IMR-90 (cell line): ENCODE measurements around the gene ADGRB3. TPM values are rescaled to one million over a fixed set of nuclear protein-coding genes. Genes with fewer than 3 reads are reported as not detected.

Source experiments
- ATAC-seq: fragments of 200-7000 bp; cut with Tn5 transposase; 2 replicates; pipeline ENCODE4 v1.9.1; 2020; ENCODE audit warnings: low read depth, mild to moderate bottlenecking, moderate library complexity
- BruUV-seq: library from RNA; stranded (reverse); fragments of 400-500 nt; replicated peaks from 2 replicates; lab custom pipeline; 2021; lab: Mats Ljungman, UMichigan
- CTCF ChIA-PET: fragments of 300-600 bp; formaldehyde crosslinking; extraction: SDS; loops from one replicate; lab custom pipeline; 2021; ENCODE audit warnings: antibody characterized with exemption; lab: Yijun Ruan, JAX
- POLR2A ChIA-PET: fragments of 300-600 bp; sonication (Branson Sonifier 250); formaldehyde crosslinking; loops from one replicate; lab custom pipeline; 2022; ENCODE audit warnings: antibody characterized with exemption; ENCODE audit not compliant: unreplicated experiment; lab: Charles Lee
- DNase-seq: peaks from one replicate; pipeline ENCODE4 v3.0.0; 2013
- H2AFZ ChIP-seq: replicated peaks from 2 replicates; pipeline ENCODE3; 2013; ENCODE audit warnings: low read length, mild to moderate bottlenecking; ENCODE audit not compliant: poor library complexity
- H2AK5ac ChIP-seq: 2 replicates; pipeline ENCODE4 v1.6.1; 2013; ENCODE audit warnings: low read depth, low read length, inconsistent platforms
- H2AK9ac ChIP-seq: replicated peaks from 2 replicates; pipeline ENCODE3; 2013; ENCODE audit warnings: mild to moderate bottlenecking, low read depth, low read length, moderate library complexity; ENCODE audit not compliant: poor library complexity
- H2BK120ac ChIP-seq: 2 replicates; pipeline ENCODE4 v1.6.1; 2013; ENCODE audit warnings: low read depth, low read length, inconsistent platforms
- H2BK15ac ChIP-seq: 3 replicates; pipeline ENCODE4 v1.6.1; 2013; ENCODE audit warnings: low read depth, low read length, inconsistent platforms
- H2BK20ac ChIP-seq: 2 replicates; pipeline ENCODE4 v1.6.1; 2013; ENCODE audit warnings: low read depth, mild to moderate bottlenecking, inconsistent platforms, low read length, moderate library complexity
- H2BK5ac ChIP-seq: 2 replicates; pipeline ENCODE4 v1.6.1; 2013; ENCODE audit warnings: mild to moderate bottlenecking, low read depth, low read length, inconsistent platforms; ENCODE audit not compliant: poor library complexity, severe bottlenecking
- H3K14ac ChIP-seq: replicated peaks from 2 replicates; pipeline ENCODE4 v1.6.1; 2013; ENCODE audit warnings: low read depth, low read length, inconsistent platforms
- H3K18ac ChIP-seq: 2 replicates; pipeline ENCODE4 v1.6.1; 2013; ENCODE audit warnings: low read depth, low read length, control low read depth
- H3K23ac ChIP-seq: 2 replicates; pipeline ENCODE4 v1.6.1; 2013; ENCODE audit warnings: low read depth, low read length, inconsistent platforms
- H3K27ac ChIP-seq: 2 replicates; pipeline ENCODE4 v1.5.1; 2013; ENCODE audit warnings: mild to moderate bottlenecking, control low read depth, low read length; ENCODE audit not compliant: insufficient read depth
- H3K27me3 ChIP-seq: 2 replicates; pipeline ENCODE4 v1.6.1; 2013; ENCODE audit warnings: low read length; ENCODE audit not compliant: control insufficient read depth, insufficient read depth
- H3K36me3 ChIP-seq: 2 replicates; pipeline ENCODE4 v1.6.1; 2013; ENCODE audit warnings: low read length, mixed read lengths; ENCODE audit not compliant: control insufficient read depth, insufficient read depth
- H3K4ac ChIP-seq: 2 replicates; pipeline ENCODE4 v1.6.1; 2013; ENCODE audit warnings: low read depth, low read length, inconsistent platforms
- H3K4me1 ChIP-seq: 2 replicates; pipeline ENCODE4 v1.6.1; 2013; ENCODE audit warnings: low read length, mixed read lengths; ENCODE audit not compliant: control insufficient read depth, insufficient read depth
- H3K4me2 ChIP-seq: 2 replicates; pipeline ENCODE4 v1.6.1; 2013; ENCODE audit warnings: low read depth, mild to moderate bottlenecking, control low read depth, low read length, moderate library complexity
- H3K4me3 ChIP-seq: 2 replicates; pipeline ENCODE4 v1.5.1; 2013; ENCODE audit warnings: low read depth, mild to moderate bottlenecking, control low read depth, low read length, moderate library complexity; ENCODE audit not compliant: insufficient read depth
- H3K56ac ChIP-seq: 2 replicates; pipeline ENCODE4 v1.6.1; 2013; ENCODE audit warnings: low read length, inconsistent platforms; ENCODE audit not compliant: insufficient read depth; ENCODE audit errors: extremely low read depth
- H3K79me1 ChIP-seq, 2 experiments: 2 replicates each; pipeline ENCODE4 v1.6.1; 2013; ENCODE audit warnings: low read length in 2 of 2, inconsistent platforms in 1 of 2, low read depth in 1 of 2
- H3K9ac ChIP-seq: 2 replicates; pipeline ENCODE4 v1.6.1; 2013; ENCODE audit warnings: low read depth, low read length, control low read depth
- H3K9me1 ChIP-seq: 2 replicates; pipeline ENCODE4 v1.6.1; 2013; ENCODE audit warnings: low read length, inconsistent platforms; ENCODE audit not compliant: insufficient read depth
- H3K9me3 ChIP-seq: 2 replicates; pipeline ENCODE4 v1.6.1; 2013; ENCODE audit warnings: low read length; ENCODE audit not compliant: control insufficient read depth, insufficient read depth
- H4K20me1 ChIP-seq: 2 replicates; pipeline ENCODE4 v1.6.1; 2013; ENCODE audit warnings: low read length, inconsistent platforms; ENCODE audit not compliant: insufficient read depth
- H4K5ac ChIP-seq: 2 replicates; pipeline ENCODE4 v1.6.1; 2013; ENCODE audit warnings: mild to moderate bottlenecking, low read depth, low read length, control low read depth
- H4K8ac ChIP-seq, 2 experiments: 2 replicates each; pipeline ENCODE4 v1.6.1; 2013; ENCODE audit warnings: low read depth in 2 of 2, low read length in 2 of 2, control low read depth in 1 of 2, inconsistent platforms in 1 of 2
- H4K91ac ChIP-seq: 2 replicates; pipeline ENCODE4 v1.6.1; 2013; ENCODE audit warnings: low read depth, low read length, inconsistent platforms; ENCODE audit not compliant: insufficient read depth
- BHLHE40 ChIP-seq: fragments of 150-350 bp; IDR thresholded peaks from 2 replicates; pipeline ENCODE4 v1.6.1; 2016; ENCODE audit warnings: mild to moderate bottlenecking, low read depth, low read length
- CEBPB ChIP-seq: IDR thresholded peaks from 2 replicates; pipeline ENCODE4 v1.6.1; 2012; ENCODE audit warnings: low read depth, low read length, improper control_type of control experiment
- CHD1 ChIP-seq: IDR thresholded peaks from 2 replicates; pipeline ENCODE4 v1.6.1; 2012; ENCODE audit warnings: low read depth, low read length, improper control_type of control experiment
- CTCF ChIP-seq: conservative IDR thresholded peaks from 2 replicates; pipeline ENCODE4 v1.5.1; 2012; ENCODE audit warnings: mild to moderate bottlenecking, low read depth, low read length, improper control_type of control experiment
- FOS ChIP-seq: fragments of 150-350 bp; IDR thresholded peaks from 2 replicates; pipeline ENCODE4 v1.6.1; 2016; ENCODE audit warnings: low read depth, low read length
- MAFK ChIP-seq: IDR thresholded peaks from 2 replicates; pipeline ENCODE4 v1.6.1; 2012; ENCODE audit warnings: low read depth, low read length, improper control_type of control experiment
- MAZ ChIP-seq: IDR thresholded peaks from 2 replicates; pipeline ENCODE4 v1.6.1; 2012; ENCODE audit warnings: low read depth, mild to moderate bottlenecking, low read length, improper control_type of control experiment, moderate library complexity, borderline replicate concordance
- MXI1 ChIP-seq: IDR thresholded peaks from 2 replicates; pipeline ENCODE4 v1.6.1; 2012; ENCODE audit warnings: low read depth, mild to moderate bottlenecking, low read length, moderate library complexity, borderline replicate concordance
- NFE2L2 ChIP-seq: fragments of 150-350 bp; IDR thresholded peaks from 2 replicates; pipeline ENCODE4 v1.6.1; 2016; ENCODE audit warnings: low read depth, mild to moderate bottlenecking, low read length
- POLR2A ChIP-seq: IDR thresholded peaks from 2 replicates; pipeline ENCODE4 v1.6.1; 2012; ENCODE audit warnings: mild to moderate bottlenecking, low read depth, low read length
- RAD21 ChIP-seq: IDR thresholded peaks from 2 replicates; pipeline ENCODE4 v1.6.1; 2012; ENCODE audit warnings: low read length, improper control_type of control experiment
- RCOR1 ChIP-seq: IDR thresholded peaks from 2 replicates; pipeline ENCODE4 v1.6.1; 2012; ENCODE audit warnings: mild to moderate bottlenecking, low read length, improper control_type of control experiment; ENCODE audit not compliant: insufficient replicate concordance
- RFX5 ChIP-seq: IDR thresholded peaks from 2 replicates; pipeline ENCODE4 v1.8.0; 2012; ENCODE audit warnings: low read depth, mild to moderate bottlenecking, low read length, moderate library complexity
- SMC3 ChIP-seq: fragments of 150-350 bp; IDR thresholded peaks from 2 replicates; pipeline ENCODE4 v1.6.1; 2016; ENCODE audit warnings: low read depth, mild to moderate bottlenecking, antibody characterized with exemption, low read length, moderate library complexity
- USF2 ChIP-seq: fragments of 150-350 bp; IDR thresholded peaks from 2 replicates; pipeline ENCODE4 v1.6.1; 2017; ENCODE audit warnings: mild to moderate bottlenecking, antibody characterized with exemption, low read length, low read depth
- WGBS, 2 experiments: methylation state at CpG; one replicate each; pipeline versions ENCODE4 v1.1.5 to v1.1.7; 2013; ENCODE audit warnings: missing lambda C conversion rate in 2 of 2; ENCODE audit not compliant: insufficient read length in 1 of 2; ENCODE audit errors: extremely low coverage in 2 of 2; 5-methylcytosine and 5-hydroxymethylcytosine counted together
- dilution Hi-C: fragments of 300-500 bp; cut with HindIII; formaldehyde crosslinking; loops from one replicate; pipeline ENCODE4 v1.14.3; 2018; ENCODE audit warnings: low sequenced_read_pairs; ENCODE audit not compliant: unreplicated experiment
- in situ Hi-C: fragments of 300-500 bp; cut with MboI; formaldehyde crosslinking; loops from 3 replicates; pipeline ENCODE4 v1.14.3; 2019; ENCODE audit warnings: low sequenced_read_pairs, inconsistent platforms, mixed read lengths
- intact Hi-C: fragments of 100-400 bp; cut with micrococcal nuclease; formaldehyde crosslinking; loops from 2 replicates; pipeline ENCODE4 v1.10.0; 2022
- polyA plus RNA-seq, 3 experiments: library from polyadenylated mRNA; depleted of rRNA; stranded (reverse); fragments of >200 nt; gene quantifications; 2 replicates each; pipeline ENCODE4 v1.2.3, GENCODE V29; 2012; ENCODE audit warnings: low replicate concordance in 1 of 3
- total RNA-seq: library from RNA; depleted of rRNA; stranded (reverse); fragments of >200 nt; gene quantifications from 2 replicates; pipeline ENCODE4 v1.2.3, GENCODE V29; 2012
- TF ChIP-seq, protein P1 (sequence below): fragments of 150-350 bp; IDR thresholded peaks from 2 replicates; pipeline ENCODE4 v1.6.1; 2016; ENCODE audit warnings: low read depth, mild to moderate bottlenecking, low read length, moderate library complexity, borderline replicate concordance

ADGRB3 gene
- total and polyA plus RNA-seq, 2 of the 4 experiments (the other 2 are of a cell fraction), result not detected

GRCh38 chr6:68730291-68731054 lies 95.4 kb downstream of the ADGRB3 start:
- no peak overlapping the region for H2BK15ac ChIP-seq
- no peak overlapping the region for H2BK120ac ChIP-seq
- in situ Hi-C loops, result no loop called here
- H3K4me1 ChIP-seq, result no peaks in the 10 kb centered on the region
- no peaks in the 10 kb centered on the region for H3K9me1 ChIP-seq
- no peaks in the 10 kb centered on the region for H3K9me3 ChIP-seq
- no peak overlapping the region for H3K27ac ChIP-seq
- H3K4me3 ChIP-seq, result no peak overlapping the region
- H3K4ac ChIP-seq, result no peak overlapping the region
- no peak overlapping the region for H3K4me2 ChIP-seq
- H3K56ac ChIP-seq, result no peak overlapping the region
- TF ChIP-seq CHD1 (no peak), USF2 (no peak), MAZ (no peak), NFE2L2 (no peak), BHLHE40 (no peak), FOS (no peak), SMC3 (no peak), RFX5 (no peak), MXI1 (no peak), MAFK (no peak), CEBPB (no peak), POLR2A (no peak), RAD21 (no peak), CTCF (no peak), RCOR1 (no peak)
- TF ChIP-seq, protein P1, sequence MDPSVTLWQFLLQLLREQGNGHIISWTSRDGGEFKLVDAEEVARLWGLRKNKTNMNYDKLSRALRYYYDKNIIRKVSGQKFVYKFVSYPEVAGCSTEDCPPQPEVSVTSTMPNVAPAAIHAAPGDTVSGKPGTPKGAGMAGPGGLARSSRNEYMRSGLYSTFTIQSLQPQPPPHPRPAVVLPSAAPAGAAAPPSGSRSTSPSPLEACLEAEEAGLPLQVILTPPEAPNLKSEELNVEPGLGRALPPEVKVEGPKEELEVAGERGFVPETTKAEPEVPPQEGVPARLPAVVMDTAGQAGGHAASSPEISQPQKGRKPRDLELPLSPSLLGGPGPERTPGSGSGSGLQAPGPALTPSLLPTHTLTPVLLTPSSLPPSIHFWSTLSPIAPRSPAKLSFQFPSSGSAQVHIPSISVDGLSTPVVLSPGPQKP, result no peak
- no peak overlapping the region for H4K5ac ChIP-seq
- H3K36me3 ChIP-seq, result no peaks in the 10 kb centered on the region
- H3K14ac ChIP-seq, result no peak overlapping the region
- H2AFZ ChIP-seq, result no peak overlapping the region
- no peaks in the 10 kb centered on the region for H3K27me3 ChIP-seq
- H2BK20ac ChIP-seq, result no peak overlapping the region
- WGBS, 2 experiments, result no CpG with 5 or more reads among the region's 5 CpGs
- BruUV-seq, result no TSS peak
- CTCF ChIA-PET, result no interaction called here
- no peak overlapping the region for H4K8ac ChIP-seq
- no peak overlapping the region for H2BK5ac ChIP-seq
- no peaks in the 10 kb centered on the region for H3K79me1 ChIP-seq
- H4K20me1 ChIP-seq, result no peaks in the 10 kb centered on the region
- intact Hi-C loops, result no loop called here
- no peak overlapping the region for H3K23ac ChIP-seq
- no peak overlapping the region for H2AK5ac ChIP-seq
- DNase-seq, result no peak
- H3K9ac ChIP-seq, result no peak overlapping the region
- POLR2A ChIA-PET, result no interaction called here
- ATAC-seq, result no peak
- H3K18ac ChIP-seq, result no peak overlapping the region
- no peak overlapping the region for H4K91ac ChIP-seq
- dilution Hi-C loops, result no loop called here
- H2AK9ac ChIP-seq, result no peak overlapping the region
